Lower lobe of right lung (tissue), 2 donors: Measurements from ENCODE around the gene CHRNA10. TPM values are rescaled to one million over a fixed set of nuclear protein-coding genes. Genes with fewer than 3 reads are reported as not detected.
"Not testable (repeated sequence)": the region's sequence is repeated elsewhere in the genome, so short reads cannot be mapped to it uniquely, and the experiment has no call there.

Experiments
- ATAC-seq, 2 donors: fragments of 200-7000 bp; cut with Tn5 transposase; one replicate each; pipeline ENCODE4 v1.9.1; 2020 to 2022; ENCODE audit warnings: mild to moderate bottlenecking in 2 of 2, moderate library complexity in 2 of 2
- DNase-seq: peaks from one replicate; pipeline ENCODE4 v3.0.0-alpha.2; 2020
- H3K27ac ChIP-seq: fragments of 200-600 bp; one replicate; pipeline ENCODE4 v1.8.0; 2022
- H3K27me3 ChIP-seq: fragments of 200-600 bp; one replicate; pipeline ENCODE4 v1.8.0; 2022; ENCODE audit warnings: low read depth
- H3K36me3 ChIP-seq: fragments of 200-600 bp; one replicate; pipeline ENCODE4 v1.8.0; 2022; ENCODE audit warnings: mild to moderate bottlenecking
- H3K4me1 ChIP-seq: fragments of 200-600 bp; one replicate; pipeline ENCODE4 v1.8.0; 2022
- H3K4me3 ChIP-seq: fragments of 200-600 bp; one replicate; pipeline ENCODE4 v1.8.0; 2022; ENCODE audit warnings: mild to moderate bottlenecking
- H3K9me3 ChIP-seq: fragments of 200-600 bp; one replicate; pipeline ENCODE4 v1.8.0; 2022
- intact Hi-C: fragments of 100-400 bp; cut with DNase I; formaldehyde crosslinking; loops from one replicate; pipeline ENCODE4 v1.11.0; 2022
- total RNA-seq: library from RNA; stranded (reverse); fragmentation: NEBNext Ultra II Directional; extraction: Animal tissue kit (Norgen Biotek cat#: 25700); gene quantifications from one replicate; pipeline ENCODE4 v1.2.1, GENCODE V29; 2021
- TF ChIP-seq, protein P1 (sequence below): fragments of 200-600 bp; IDR thresholded peaks from one replicate; pipeline ENCODE4 v1.8.0; 2022; ENCODE audit warnings: antibody characterized with exemption, mild to moderate bottlenecking
- donor health status: DM: no; HTN: yes; CAD: no; lungs with severe emphysema.

The CHRNA10 gene
- total RNA-seq, 1 donor from 2014 or later, result 1.7 TPM

DNA sequence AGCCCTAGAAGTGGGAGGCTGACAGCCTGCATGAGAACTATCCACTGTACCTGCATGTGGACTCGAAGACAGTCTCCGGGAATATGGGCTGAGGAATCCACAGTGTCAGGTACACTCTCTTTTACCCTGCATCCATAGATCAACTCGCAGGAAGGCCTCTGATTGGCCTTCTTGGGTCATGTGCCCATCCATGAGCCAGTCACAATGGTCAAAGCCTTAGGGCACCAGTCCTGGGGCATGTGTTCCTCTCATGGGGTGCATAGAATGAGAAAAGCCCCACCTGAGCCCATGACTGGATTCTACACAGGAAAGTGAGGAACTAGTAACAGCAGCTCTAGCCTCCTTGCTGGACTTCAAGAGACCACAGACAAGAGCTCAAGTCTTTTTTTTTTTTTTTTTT is 15.6 kb downstream of the CHRNA10 start:
- DNase-seq, result no peak
- no peak for ATAC-seq
- intact Hi-C loops, result no loop called here

DNA sequence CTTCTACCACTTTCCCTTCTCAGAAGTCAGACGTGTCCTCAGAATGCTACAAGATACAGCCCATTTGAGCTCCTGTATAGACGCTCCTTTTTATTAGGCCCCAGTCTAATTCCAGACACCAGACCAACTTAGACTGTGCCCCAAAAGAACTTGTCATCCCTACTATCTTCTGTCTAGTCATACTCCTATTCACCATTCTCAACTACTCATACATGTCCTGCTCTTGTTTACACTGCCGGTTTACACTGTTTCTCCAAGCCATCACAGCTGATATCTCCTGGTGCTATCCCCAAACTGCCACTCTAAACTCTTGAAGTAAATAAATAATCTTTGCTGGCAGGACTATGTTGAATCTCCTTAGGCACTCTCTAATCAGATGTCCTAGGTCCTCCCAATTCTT is 18.7 kb downstream of the CHRNA10 start:
- H3K27ac ChIP-seq, H3K4me3 ChIP-seq, H3K27me3 ChIP-seq, H3K9me3 ChIP-seq, DNase-seq, H3K36me3 ChIP-seq, intact Hi-C loops, ATAC-seq, H3K4me1 ChIP-seq: not testable (repeated sequence)

More for the DNA sequence above, 15.6 kb downstream of the CHRNA10 start:
- H3K36me3 ChIP-seq, result no peaks in the 10 kb centered on the region
- H3K9me3 ChIP-seq, result no peaks in the 10 kb centered on the region
- no peak overlapping the region for H3K27ac ChIP-seq
- no peaks in the 10 kb centered on the region for H3K27me3 ChIP-seq
- H3K4me1 ChIP-seq, result no peaks in the 10 kb centered on the region
- no peak overlapping the region for H3K4me3 ChIP-seq
- TF ChIP-seq, protein P1, sequence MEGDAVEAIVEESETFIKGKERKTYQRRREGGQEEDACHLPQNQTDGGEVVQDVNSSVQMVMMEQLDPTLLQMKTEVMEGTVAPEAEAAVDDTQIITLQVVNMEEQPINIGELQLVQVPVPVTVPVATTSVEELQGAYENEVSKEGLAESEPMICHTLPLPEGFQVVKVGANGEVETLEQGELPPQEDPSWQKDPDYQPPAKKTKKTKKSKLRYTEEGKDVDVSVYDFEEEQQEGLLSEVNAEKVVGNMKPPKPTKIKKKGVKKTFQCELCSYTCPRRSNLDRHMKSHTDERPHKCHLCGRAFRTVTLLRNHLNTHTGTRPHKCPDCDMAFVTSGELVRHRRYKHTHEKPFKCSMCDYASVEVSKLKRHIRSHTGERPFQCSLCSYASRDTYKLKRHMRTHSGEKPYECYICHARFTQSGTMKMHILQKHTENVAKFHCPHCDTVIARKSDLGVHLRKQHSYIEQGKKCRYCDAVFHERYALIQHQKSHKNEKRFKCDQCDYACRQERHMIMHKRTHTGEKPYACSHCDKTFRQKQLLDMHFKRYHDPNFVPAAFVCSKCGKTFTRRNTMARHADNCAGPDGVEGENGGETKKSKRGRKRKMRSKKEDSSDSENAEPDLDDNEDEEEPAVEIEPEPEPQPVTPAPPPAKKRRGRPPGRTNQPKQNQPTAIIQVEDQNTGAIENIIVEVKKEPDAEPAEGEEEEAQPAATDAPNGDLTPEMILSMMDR, result no peak

DNA sequence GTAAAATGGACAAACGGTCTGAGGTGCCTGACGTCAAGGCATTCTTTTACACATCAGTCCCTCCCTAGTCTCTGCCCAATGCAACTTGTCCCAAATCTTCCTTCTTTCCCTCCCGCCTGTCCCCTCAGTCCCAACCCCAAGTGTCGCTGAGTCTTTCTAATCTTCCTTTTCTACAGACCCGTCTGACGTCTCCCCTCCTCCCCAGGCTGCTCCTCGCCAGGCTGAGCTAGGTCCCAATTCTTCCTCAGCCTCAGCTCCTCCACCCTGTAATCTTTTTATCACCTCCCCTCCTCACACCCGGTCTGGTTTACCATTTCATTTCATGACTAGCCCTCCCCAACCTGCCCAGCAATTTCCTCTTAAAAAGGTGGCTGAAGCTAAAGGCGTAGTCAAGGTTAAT is 21.8 kb downstream of the CHRNA10 start:
- H3K4me3 ChIP-seq, H3K4me1 ChIP-seq, ATAC-seq, H3K36me3 ChIP-seq, intact Hi-C loops, DNase-seq, H3K27ac ChIP-seq, H3K27me3 ChIP-seq, H3K9me3 ChIP-seq: not testable (repeated sequence)

DNA sequence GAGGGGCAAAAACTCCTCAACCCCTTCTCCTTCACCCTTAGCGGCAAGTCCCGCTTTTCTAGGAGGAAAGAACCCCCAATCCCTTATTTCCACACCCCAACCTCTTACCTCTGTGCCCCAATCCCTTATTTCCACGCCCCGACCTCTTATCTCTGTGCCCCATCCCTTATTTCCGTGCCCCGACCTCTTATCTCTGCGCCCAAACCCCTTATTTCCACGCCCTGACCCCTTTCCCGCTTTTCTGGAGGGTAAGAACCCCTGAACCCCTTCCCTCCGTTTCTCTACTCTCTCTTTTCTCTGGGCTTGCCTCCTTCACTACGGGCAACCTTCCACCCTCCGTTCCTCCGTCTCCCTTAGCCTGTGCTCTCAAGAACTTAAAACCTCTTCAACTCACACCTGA is 22.3 kb downstream of the CHRNA10 start:
- DNase-seq, ATAC-seq, H3K36me3 ChIP-seq, H3K27ac ChIP-seq, H3K4me1 ChIP-seq, H3K9me3 ChIP-seq, H3K4me3 ChIP-seq, intact Hi-C loops, H3K27me3 ChIP-seq: not testable (repeated sequence)

DNA sequence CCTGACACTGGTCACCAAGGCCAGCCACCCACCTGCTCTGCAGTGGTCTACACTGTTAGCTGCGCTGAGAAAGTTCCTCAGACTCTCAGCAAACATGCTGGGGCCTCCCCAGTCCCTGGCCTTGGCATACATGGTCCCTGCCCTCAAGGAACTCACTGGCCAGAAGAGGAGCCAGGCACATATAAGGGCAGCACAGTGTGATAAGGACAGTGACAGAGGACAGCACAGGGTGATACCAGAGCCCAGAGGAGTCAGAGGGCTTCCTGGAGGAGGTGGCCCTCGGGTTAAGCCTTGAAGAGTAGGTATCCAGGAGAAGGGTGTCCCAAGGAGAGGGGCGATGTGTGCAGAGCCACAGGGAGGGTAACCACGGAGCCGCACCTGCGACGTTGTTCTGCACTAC is 25.6 kb downstream of the CHRNA10 start:
- H3K9me3 ChIP-seq, result no peaks in the 10 kb centered on the region
- H3K36me3 ChIP-seq, result no peaks in the 10 kb centered on the region
- H3K4me3 ChIP-seq, result no peak overlapping the region
- no peak overlapping the region for H3K27ac ChIP-seq
- ATAC-seq, result no peak
- TF ChIP-seq, protein P1, result no peak
- DNase-seq, result no peak
- no peaks in the 10 kb centered on the region for H3K27me3 ChIP-seq
- H3K4me1 ChIP-seq, result peaks cover 19% of the 10 kb centered on the region
- intact Hi-C loops, result no loop called here

DNA sequence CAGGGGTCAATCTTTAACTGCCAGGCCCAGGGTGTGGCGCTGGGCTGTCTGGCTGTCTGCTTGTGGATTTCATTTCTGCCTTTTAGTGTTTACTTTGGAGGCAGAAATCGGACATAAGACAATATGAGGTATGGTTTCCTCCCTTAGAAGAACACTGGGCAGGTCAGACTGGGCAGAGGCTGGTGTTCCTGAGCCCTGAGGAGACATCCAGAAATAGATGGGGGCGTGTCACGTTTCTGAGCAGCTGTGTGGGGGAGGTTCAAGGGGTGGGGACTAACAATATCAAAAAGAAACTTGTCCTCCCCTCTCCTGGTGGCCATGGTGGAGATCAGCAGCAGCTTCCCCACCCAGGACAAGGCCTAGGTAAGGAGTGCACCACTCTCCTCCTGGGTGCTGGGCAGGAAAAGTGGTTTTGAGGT is 26.4 kb downstream of the CHRNA10 start, which contains the start of gene ART1:
Gene ART1, plus strand, starts transcription at position 312 of the 419 bp plus-strand sequence. CDS start 14,086 bp downstream, outside the sequence.
- Histone ChIP-seq H3K4me1 (peaks cover 19% of the 10 kb centered on the region), H3K27ac (peak within 1 kb of the TSS; percentile 31), H3K27me3 (no peaks in the 10 kb centered on the region), H3K4me3 (no peak within 1 kb of the TSS), H3K36me3 (no peaks in the 10 kb centered on the region), H3K9me3 (no peaks in the 10 kb centered on the region)
- no peak for ATAC-seq
- no peak for DNase-seq
- intact Hi-C loops, result no loop called here
- TF ChIP-seq, protein P1, result peak; percentile 15

DNA sequence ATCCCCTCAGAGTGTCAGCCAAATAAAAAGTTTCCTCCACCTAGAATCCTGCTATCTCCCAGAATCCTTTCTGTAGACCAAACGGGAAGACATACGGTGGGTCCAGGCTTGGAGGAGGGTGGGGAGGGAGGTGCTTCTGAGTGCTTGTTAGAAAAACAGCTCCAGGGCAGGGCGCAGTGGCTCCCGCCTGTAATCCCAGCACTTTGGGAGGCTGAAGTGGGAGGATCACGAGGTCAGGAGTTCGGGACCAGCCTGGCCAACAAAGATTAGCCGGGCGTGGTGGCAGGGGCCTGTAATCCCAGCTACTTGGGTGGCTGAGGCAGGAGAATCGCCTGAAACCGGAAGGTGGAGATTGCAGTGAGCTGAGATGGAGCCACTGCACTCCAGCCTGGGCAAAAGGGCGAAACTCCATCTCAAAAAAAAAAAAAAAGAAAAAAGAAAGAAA is 28.1 kb downstream of the CHRNA10 start:
- H3K9me3 ChIP-seq, H3K36me3 ChIP-seq, intact Hi-C loops, DNase-seq, ATAC-seq, H3K27me3 ChIP-seq: not testable (repeated sequence)
- H3K27ac ChIP-seq, result peak overlapping the region; percentile 73
- H3K4me3 ChIP-seq, result peak overlapping the region; percentile 67
- H3K4me1 ChIP-seq, result peaks cover 19% of the 10 kb centered on the region
